Neural progenitor cell (in vitro differentiated cells): ENCODE data around the gene TSPAN4.

Experiments used
- CTCF ChIP-seq: fragments of 200-600 bp; sonication (generic); IDR thresholded peaks from 2 replicates; pipeline ENCODE4 v1.5.1; 2017; ENCODE audit warnings: antibody characterized with exemption, mild to moderate bottlenecking
- EZH2phosphoT487 ChIP-seq: fragments of 200-600 bp; sonication (generic); IDR thresholded peaks from 2 replicates; pipeline ENCODE4 v1.6.1; 2017; ENCODE audit warnings: antibody characterized with exemption

- TF ChIP-seq CTCF (no peak), EZH2phosphoT487 (no peak)
Observed at GRCh38 chr11:866481-866880, 23.8 kb downstream of the TSPAN4 start.
